HPDE6-E6E7 (cell line): ENCODE measurements around the gene NKAIN1.

Experiments used
- DNase-seq: peaks from one replicate; pipeline ENCODE4 v3.0.0; 2011; ENCODE audit warnings: missing footprints; ENCODE audit errors: extremely low spot score

The NKAIN1 gene

DNA sequence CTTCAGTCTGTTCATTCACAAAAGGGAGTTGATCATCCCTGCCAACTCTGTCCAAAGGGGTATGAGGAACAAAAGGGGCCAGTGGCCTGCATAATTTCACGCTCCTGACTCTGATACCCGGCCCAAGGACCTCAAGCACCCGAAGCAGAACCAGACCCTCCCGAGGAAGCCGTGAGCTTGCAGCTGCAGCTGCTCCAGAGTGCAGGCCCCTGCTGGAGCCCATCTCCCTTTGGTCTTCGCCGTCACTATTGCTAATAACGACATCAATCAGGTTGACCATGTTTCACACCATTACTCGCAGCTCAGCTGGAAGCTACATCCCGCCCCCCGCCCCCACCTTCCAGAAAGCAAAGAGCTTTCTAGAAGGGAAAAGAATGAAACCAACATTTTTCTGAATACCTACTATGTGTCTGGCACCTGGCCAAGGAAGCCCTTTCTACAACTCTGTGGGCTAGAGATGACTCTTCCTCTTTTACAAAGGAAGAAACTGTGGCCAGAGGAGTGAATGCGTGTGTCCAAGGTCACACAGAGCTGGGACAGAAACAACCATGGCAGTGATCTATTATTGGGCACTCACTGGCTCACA, 5.5 kb downstream of the NKAIN1 start:
- no peak for DNase-seq

DNA sequence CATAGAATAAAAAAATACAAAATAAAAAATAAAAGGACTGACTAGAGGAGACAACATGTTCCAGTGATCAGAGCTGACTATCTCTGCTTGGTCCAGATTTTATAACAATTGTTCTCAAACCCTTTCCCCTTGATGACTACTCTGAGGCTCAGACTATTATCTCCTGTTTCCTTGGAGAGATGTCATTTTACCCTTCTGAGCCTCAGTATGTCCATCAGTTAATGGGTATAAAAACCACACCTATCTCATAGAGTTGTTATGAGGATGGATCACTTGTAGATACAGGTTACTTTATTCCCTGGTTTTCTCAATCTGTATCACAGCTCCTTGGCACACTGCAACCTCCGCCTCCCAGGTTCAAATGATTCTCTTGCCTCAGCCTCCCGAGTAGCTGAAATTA, 7.0 kb downstream of the NKAIN1 start:
- DNase-seq = no peak

DNA sequence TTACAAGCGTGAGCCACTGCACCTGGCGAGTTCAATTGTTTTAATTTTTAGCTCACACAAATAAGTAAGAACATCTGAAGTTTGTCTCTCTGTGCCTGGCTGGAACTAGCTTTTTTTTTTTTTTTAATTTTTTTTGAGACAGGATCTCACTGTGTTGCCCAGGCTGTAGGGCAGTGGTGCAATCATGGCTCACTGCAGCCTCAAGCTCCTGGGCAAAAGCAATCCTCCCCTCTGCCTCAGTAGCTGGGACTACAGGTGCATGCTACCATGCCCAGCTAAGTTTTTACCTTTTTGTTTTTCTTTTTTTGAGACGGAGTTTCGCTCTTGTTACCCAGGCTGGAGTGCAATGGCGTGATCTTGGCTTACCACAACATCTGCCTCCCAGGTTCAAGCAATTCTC, 7.9 kb downstream of the NKAIN1 start:
- no peak for DNase-seq

DNA sequence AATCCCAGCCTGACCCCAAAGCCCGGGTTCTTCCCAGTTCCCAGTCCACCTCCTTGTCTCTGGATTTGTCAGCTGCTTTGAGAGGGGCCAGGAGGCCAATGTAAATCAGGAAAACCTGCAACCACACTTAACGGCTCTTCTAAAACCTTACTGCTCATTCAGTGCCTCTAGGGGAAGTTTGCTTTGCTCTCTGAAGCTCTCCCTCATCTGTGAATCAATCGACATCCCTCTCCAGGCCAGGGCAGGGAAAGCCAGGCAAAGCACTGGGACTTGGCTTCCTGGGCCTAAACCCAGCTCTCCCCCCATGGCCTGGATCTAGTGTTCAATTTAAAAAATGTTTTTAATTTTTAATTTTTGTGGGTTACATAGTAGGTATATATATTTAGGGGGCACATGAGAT, 9.3 kb downstream of the NKAIN1 start:
- DNase-seq = no peak

DNA sequence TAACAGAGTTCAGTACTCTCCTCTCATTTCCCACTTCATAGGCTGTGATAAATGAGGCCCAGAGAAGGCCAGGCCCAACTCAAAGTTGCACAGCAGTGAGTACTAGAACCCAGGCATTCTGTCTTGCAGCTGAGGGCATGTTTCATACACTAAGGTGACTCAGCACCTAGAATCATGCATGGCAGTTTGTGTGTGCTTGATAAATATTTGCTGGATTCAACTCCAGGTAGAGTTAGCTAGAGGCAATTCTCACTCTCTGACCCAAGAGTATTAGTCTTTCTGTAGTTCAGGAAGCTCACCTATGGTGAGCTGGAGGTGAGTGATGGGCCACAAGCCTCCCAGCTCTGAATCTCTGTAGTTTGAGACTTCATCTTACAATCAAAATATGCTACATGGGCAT, 10.7 kb downstream of the NKAIN1 start:
- no peak for DNase-seq

DNA sequence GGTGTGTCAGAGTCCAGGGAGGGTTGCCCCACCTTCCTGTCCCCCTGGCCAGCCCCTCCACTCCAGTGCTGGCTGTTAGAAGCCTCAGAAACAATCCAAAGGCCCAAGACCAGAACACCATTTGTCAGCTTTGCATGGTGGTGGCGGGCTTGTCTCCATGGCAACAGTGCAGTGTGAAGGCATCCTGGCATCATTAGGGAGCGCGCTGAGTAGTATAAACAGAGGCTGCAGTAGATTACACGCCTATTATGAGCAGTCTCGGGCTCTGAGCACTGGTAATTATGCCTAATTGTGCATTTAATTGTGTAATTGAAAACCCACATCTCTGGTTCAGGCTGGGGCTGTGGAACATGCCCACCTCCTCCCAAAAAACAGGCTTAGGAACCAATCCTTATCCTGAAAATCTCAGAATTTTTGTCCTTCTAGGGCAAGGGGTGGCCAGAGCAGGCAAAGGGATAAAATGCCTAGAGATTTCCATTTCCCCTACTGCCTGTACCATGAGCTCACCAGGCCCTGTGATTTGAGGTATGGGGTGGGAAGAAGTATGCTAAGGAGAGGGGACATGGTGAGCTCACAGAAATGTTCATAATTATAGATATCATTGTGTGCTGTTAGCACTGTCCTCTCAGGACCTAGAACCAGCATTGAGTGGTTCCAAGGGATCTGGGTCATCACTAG, 11.7 kb downstream of the NKAIN1 start:
- DNase-seq = no peak

DNA sequence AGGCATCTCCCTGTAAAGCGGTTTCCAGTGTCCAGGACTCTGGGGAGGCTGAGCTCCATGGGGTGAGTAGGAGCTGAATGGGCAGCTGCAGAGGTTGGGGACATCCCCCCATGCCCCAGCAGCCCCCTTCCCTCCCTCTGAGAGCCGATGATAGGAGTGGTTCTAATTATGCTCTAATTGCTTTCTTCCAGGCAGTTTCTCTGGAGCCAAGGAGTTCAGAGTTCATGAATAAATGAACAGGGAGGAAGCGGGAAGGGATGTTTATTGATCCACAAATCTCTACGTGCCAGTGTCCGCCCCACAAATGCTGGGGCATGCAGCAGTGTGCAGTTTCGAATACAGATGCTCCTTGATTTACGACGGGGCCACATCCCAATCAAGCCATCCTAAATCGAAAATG, 15.6 kb downstream of the NKAIN1 start:
- no peak for DNase-seq

DNA sequence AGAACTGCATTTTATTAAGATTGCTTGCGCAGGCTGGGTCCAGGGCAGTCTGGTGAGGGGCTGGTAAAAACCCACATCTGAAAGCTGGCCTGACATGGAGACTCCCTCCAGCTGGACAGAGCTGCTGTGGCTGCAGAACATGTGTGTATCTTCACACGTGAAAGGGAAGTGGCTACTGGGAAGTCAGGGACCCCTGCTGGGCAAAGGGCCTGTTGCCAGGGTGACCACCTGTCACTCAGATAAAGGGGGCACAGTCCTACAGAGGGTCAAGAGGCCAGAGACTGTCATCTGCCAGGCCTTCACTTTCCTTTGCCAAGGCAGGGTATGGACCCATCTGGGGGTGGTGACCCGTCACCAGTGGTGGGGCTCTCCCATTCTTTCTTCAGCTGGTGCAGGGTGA, 17.5 kb downstream of the NKAIN1 start:
- DNase-seq = no peak

DNA sequence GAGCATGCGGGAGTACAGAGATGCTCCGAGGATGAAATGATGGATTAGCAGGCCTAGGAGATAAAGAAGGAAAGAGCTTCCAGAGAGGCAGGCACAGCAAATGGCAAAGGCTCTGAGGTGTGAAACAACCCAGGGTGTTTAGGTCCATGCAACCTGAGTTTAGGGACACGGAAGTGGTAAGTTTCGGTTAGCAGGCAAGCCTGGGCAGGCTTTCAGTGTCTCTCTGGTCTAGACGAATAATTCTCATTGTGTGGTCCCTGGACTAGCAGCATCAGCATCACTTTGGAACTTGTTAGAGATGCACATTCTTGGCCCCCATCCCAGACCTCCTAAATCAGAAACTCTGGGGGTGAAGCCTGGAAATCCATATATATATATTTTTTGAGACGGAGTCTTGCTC, 18.6 kb downstream of the NKAIN1 start:
- DNase-seq = no peak

DNA sequence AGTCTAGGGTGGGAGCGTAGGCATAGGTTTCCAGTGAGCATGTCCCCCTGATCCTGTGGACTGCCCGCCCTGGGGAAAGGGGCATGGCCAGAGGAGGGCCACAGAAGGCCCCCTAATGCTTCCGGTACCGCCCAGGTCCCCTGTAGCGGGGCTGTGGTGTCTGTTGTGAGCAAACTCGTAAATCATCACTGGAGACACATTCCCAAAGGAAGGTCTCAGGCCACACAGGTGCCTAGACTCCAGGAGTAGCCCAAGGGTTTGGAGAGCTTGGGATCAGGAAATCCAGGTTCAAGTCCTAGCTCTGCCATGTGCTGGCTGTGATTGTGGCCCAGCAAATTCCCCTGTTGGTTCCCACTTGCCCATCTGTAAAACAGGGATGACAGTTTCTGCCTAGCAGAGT, 20.2 kb downstream of the NKAIN1 start:
- DNase-seq = no peak

DNA sequence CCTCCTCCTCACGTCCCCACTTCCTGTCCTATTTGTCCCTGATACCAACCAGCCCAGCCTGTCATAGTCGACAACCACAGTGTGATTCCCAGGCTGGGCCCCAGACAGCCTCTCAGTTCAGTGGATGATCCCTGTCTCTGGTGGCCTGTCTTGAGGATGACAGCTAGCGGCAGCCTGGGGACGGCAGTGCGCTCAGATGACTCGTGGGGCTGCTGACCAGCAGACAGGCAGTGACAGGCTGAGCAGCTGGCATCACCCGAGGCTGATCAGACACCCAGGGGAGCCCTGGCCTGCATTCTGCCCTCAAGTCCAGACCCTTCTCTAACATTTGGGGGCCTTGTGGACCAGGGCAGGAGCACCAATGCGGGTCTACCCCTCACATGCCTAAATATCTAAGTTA, 21.0 kb downstream of the NKAIN1 start:
- DNase-seq = no peak

DNA sequence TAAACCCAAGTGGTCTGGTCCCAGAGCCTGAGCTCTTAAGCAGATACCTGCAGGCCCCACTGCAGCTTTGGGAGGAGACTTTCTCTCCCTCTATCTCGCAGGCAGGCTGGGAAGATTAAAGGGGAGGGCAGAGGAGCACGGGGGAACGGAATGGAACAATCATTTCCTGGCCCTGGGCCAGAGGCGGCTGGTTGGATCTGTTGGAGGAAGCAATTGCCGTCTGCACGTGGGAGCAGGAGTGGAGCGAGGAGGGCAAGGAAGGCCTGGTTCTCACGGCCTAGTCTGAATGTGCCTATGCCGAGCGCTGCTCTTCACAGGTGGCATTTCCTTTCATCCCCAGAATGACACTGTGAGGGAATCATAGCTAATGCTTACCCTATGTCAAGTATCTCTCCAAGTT, 23.7 kb downstream of the NKAIN1 start:
- no peak for DNase-seq

DNA sequence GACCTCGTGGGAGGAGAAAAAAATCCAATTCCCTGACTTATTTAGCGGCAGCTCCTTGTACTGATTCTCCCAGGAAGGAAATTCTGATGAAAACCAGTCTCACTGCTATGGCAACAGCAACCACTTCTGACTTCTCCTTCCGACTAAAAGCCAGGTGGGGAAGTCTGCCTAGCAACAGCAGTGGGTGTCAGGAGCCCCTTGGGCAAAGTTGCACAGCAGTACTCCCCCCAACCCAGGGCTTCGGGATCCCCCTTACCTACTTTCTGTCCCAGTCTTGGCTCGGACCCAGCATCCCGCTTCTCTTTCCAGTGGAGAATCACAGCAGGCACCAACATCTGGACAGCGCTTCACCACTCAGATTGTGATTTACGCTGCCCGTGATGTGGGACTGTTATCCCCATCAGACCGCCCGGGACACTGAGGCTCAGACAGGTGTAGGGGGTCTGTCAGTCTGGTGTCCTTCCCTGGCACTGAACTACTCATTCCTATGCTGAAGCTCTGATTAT, 24.6 kb downstream of the NKAIN1 start:
- no peak for DNase-seq

DNA sequence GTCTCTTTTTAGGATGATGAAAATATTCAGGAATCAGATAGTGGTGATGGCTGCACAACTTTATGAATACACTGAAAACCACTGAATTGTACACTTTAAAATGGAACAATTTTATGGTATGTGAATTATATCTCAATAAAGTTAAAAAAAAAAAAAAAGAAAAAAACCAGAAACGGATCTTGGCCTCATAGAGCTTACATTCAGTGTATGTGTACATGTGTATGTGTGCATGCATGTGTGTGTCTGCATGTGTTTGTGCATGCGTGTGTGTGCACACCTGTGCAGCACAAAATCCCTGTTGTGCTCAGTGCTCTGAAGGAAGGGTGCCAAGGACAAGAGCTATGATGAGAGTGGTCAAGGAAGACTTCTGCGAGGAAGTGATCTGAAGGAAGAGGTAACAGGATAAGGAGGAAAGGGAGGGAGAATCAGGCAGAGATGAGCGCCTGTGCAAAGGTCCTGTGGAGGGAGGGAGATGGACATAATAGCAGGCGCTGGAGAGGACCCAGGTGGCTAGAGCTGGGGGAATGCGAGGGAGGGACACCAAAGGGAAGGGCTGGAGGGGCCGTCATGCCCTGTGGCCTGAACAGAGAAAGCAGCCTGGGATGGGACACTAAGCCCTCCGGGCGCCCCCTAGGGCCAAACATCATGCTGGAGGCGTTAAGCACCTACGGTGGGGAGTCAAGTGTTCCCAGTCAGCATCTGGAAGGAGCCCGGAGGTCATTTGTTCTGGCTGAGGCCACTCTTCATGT, 25.2 kb downstream of the NKAIN1 start:
- no peak for DNase-seq

DNA sequence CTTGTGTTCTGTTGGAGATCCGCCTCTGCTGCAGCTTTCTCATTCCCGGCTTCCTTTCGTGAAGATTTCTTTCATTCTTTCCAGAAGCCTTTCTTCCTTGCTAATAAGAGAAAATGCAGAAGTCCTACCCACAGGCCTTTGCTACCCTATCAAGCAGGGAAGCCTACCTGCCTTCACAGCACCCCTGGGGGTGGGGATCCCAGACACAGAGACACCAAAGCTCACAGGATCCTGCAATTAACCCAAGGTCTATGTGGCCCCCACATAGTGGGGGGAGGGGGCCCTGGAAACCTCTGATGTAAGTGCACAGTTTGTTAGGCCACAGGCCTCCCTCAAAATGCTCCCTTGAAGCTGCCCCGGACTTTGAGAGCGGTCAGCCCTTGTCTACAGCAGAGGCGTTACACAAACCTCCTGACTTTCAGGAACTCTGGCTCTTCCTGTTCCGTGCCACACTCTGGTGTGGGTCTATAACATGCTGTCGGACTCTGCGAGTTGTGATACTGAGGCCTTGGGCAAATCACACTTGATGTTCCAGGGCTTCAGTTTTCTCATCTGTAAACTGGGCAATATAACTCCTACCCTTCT, 31.2 kb downstream of the NKAIN1 start:
- DNase-seq = no peak

DNA sequence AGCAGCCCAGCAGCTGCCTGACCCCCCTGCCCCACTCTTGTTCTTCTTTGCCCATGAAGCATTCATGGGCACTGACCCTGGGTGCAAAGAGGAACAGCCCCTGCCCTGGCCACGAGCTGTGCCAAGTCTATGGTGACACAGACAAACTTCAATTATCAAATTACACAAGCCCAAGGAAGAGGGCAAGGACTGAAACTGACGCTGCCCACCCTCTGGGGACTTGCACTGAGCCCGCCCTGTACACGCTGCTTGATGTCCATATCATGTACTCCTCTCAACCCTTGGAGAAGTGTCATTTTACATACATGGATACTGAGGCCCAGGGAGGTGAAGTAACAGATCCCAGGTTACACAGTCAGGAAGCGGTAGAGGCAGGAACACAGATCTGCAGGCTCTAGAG, 32.1 kb downstream of the NKAIN1 start:
- no peak for DNase-seq

DNA sequence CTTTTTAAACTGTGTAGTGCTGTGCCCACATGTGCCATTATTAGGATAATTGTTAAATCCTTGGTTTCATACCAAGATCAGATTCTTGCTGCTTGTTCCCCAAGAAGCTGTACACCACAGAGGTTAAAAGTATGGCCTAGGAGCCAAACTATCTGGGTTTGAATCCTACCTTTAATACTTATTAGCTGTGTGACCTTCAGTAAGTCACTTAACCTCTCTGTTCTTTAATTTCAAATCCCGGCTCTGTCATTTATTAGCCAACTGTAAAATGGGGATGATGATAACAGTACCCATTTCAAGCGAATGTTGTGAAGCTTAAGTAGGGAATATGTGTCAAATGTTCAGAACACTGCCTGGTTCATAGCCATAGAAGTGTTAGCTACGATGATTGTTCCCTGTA, 32.6 kb downstream of the NKAIN1 start:
- no peak for DNase-seq

DNA sequence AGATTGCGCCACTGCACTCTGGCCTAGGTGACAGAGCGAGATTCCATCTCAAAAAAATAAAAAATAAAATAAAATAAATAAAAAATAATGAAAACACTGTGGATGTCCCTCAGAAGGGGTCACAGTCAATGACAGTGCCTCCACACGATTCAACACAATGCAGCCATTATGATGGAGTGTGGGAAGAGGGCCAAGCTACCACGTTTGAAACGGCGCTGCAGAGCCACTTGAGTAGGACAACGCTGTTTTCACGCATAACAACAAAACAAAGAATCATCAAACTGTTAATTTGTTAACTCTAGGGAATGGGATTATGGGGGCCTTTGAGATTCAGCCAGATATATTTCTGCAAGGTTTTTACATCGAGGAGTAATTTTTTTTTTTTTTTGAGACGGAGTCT, 36.5 kb downstream of the NKAIN1 start:
- DNase-seq = no peak

DNA sequence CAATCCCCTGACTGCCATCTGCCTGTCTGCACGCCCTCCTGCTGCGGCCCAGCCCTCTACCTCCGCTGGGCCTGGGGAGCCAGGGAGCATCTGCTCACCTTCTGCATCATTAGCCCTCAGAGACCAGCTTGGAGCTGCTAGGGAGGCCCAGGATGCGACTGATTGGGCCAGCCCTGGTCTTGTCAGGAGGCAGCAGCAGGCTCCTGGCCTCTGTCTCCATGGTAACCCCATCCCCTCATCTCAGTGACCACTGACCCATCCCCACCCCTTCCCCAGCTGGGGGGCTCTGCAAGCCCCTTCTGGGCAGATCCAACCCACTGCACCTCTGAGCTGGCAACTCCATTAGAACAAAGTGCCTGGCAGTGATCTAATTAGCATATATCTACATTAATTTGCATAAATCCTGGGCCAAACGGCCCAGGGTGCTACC, 37.7 kb downstream of the NKAIN1 start:
- DNase-seq = no peak

DNA sequence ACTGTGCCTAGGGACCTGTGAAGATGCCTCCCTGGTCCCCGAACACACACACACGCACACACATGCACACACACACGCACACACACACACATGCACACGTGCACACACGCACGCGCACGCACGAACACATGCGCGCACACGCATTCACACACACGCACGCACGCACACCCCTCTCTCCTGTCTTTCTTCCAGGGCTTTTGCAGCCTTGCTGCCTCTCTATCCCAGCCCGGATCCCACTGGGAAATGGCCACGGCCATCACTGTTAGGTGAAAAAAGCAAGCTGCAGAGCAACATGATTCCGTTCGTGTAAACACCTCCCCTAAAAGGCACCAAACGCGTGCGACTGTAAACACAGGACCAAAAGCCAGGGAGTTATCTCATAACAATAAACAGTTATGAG, 39.7 kb downstream of the NKAIN1 start:
- no peak for DNase-seq

DNA sequence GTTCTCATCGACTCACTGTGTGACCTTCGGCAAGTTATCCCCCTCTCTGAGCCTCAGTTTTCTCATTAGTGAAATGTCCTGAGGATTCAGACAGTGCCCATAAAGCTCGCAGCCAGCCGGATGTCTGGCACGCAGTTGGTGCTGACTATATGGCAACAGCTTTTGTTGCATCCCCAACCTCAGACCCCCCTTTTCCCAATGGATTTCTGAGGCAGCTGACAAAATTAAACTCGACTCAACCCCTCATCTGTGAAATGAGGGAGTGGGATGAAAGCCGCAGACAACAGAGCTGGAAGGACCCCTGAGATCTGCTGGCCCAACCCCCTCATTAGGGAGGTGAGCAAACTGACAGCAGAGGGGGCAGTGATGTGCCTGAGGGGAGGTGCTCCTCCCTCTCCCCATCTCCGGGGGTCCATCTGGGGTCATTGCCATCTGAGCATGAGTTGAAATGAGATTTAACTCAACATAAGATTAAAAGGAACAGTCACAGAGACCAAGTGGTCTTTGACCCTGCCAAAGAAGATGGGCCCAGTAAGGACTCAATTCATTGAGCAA, 40.4 kb downstream of the NKAIN1 start:
- no peak for DNase-seq

DNA sequence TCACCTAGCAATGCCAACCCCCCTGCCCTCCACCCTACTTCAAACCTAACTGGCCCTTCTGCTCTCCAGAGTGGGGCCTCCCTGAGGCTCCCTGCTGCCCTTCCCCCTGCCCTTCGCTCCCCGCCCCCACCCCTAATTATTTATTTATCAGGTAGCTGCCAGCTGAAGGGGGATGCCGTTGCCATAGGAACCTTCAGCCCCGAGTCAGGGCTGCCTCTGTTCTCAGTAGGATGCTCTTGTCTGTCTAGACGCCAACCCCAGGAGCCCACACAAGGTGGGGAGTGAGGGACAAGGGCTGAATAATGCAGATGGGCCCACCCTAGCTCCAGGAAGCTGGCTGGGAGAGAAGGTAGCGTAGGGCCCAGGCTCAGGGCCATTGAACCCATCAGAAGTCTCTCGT, 41.1 kb downstream of the NKAIN1 start:
- no peak for DNase-seq
